IMR-90 (cell line): ENCODE data around the gene SETDB1. TPM values are rescaled to one million over a fixed set of nuclear protein-coding genes. Genes with fewer than 3 reads are reported as not detected.

Experiments
- ATAC-seq: fragments of 200-7000 bp; cut with Tn5 transposase; 2 replicates; pipeline ENCODE4 v1.9.1; 2020; ENCODE audit warnings: low read depth, mild to moderate bottlenecking, moderate library complexity
- BruUV-seq: library from RNA; stranded (reverse); fragments of 400-500 nt; replicated peaks from 2 replicates; lab custom pipeline; 2021; lab: Mats Ljungman, UMichigan
- CTCF ChIA-PET: fragments of 300-600 bp; formaldehyde crosslinking; extraction: SDS; loops from one replicate; lab custom pipeline; 2021; ENCODE audit warnings: antibody characterized with exemption; lab: Yijun Ruan, JAX
- POLR2A ChIA-PET: fragments of 300-600 bp; sonication (Branson Sonifier 250); formaldehyde crosslinking; loops from one replicate; lab custom pipeline; 2022; ENCODE audit warnings: antibody characterized with exemption; ENCODE audit not compliant: unreplicated experiment; lab: Charles Lee
- DNase-seq: peaks from one replicate; pipeline ENCODE4 v3.0.0; 2013
- H2AFZ ChIP-seq: replicated peaks from 2 replicates; pipeline ENCODE3; 2013; ENCODE audit warnings: low read length, mild to moderate bottlenecking; ENCODE audit not compliant: poor library complexity
- H2AK5ac ChIP-seq: 2 replicates; pipeline ENCODE4 v1.6.1; 2013; ENCODE audit warnings: low read depth, low read length, inconsistent platforms
- H2AK9ac ChIP-seq: replicated peaks from 2 replicates; pipeline ENCODE3; 2013; ENCODE audit warnings: mild to moderate bottlenecking, low read depth, low read length, moderate library complexity; ENCODE audit not compliant: poor library complexity
- H2BK120ac ChIP-seq: 2 replicates; pipeline ENCODE4 v1.6.1; 2013; ENCODE audit warnings: low read depth, low read length, inconsistent platforms
- H2BK15ac ChIP-seq: 3 replicates; pipeline ENCODE4 v1.6.1; 2013; ENCODE audit warnings: low read depth, low read length, inconsistent platforms
- H2BK20ac ChIP-seq: 2 replicates; pipeline ENCODE4 v1.6.1; 2013; ENCODE audit warnings: low read depth, mild to moderate bottlenecking, inconsistent platforms, low read length, moderate library complexity
- H2BK5ac ChIP-seq: 2 replicates; pipeline ENCODE4 v1.6.1; 2013; ENCODE audit warnings: mild to moderate bottlenecking, low read depth, low read length, inconsistent platforms; ENCODE audit not compliant: poor library complexity, severe bottlenecking
- H3K14ac ChIP-seq: replicated peaks from 2 replicates; pipeline ENCODE4 v1.6.1; 2013; ENCODE audit warnings: low read depth, low read length, inconsistent platforms
- H3K18ac ChIP-seq: 2 replicates; pipeline ENCODE4 v1.6.1; 2013; ENCODE audit warnings: low read depth, low read length, control low read depth
- H3K23ac ChIP-seq: 2 replicates; pipeline ENCODE4 v1.6.1; 2013; ENCODE audit warnings: low read depth, low read length, inconsistent platforms
- H3K27ac ChIP-seq: 2 replicates; pipeline ENCODE4 v1.5.1; 2013; ENCODE audit warnings: mild to moderate bottlenecking, control low read depth, low read length; ENCODE audit not compliant: insufficient read depth
- H3K27me3 ChIP-seq: 2 replicates; pipeline ENCODE4 v1.6.1; 2013; ENCODE audit warnings: low read length; ENCODE audit not compliant: control insufficient read depth, insufficient read depth
- H3K36me3 ChIP-seq: 2 replicates; pipeline ENCODE4 v1.6.1; 2013; ENCODE audit warnings: low read length, mixed read lengths; ENCODE audit not compliant: control insufficient read depth, insufficient read depth
- H3K4ac ChIP-seq: 2 replicates; pipeline ENCODE4 v1.6.1; 2013; ENCODE audit warnings: low read depth, low read length, inconsistent platforms
- H3K4me1 ChIP-seq: 2 replicates; pipeline ENCODE4 v1.6.1; 2013; ENCODE audit warnings: low read length, mixed read lengths; ENCODE audit not compliant: control insufficient read depth, insufficient read depth
- H3K4me2 ChIP-seq: 2 replicates; pipeline ENCODE4 v1.6.1; 2013; ENCODE audit warnings: low read depth, mild to moderate bottlenecking, control low read depth, low read length, moderate library complexity
- H3K4me3 ChIP-seq: 2 replicates; pipeline ENCODE4 v1.5.1; 2013; ENCODE audit warnings: low read depth, mild to moderate bottlenecking, control low read depth, low read length, moderate library complexity; ENCODE audit not compliant: insufficient read depth
- H3K56ac ChIP-seq: 2 replicates; pipeline ENCODE4 v1.6.1; 2013; ENCODE audit warnings: low read length, inconsistent platforms; ENCODE audit not compliant: insufficient read depth; ENCODE audit errors: extremely low read depth
- H3K79me1 ChIP-seq, 2 experiments: 2 replicates each; pipeline ENCODE4 v1.6.1; 2013; ENCODE audit warnings: low read length in 2 of 2, inconsistent platforms in 1 of 2, low read depth in 1 of 2
- H3K9ac ChIP-seq: 2 replicates; pipeline ENCODE4 v1.6.1; 2013; ENCODE audit warnings: low read depth, low read length, control low read depth
- H3K9me1 ChIP-seq: 2 replicates; pipeline ENCODE4 v1.6.1; 2013; ENCODE audit warnings: low read length, inconsistent platforms; ENCODE audit not compliant: insufficient read depth
- H3K9me3 ChIP-seq: 2 replicates; pipeline ENCODE4 v1.6.1; 2013; ENCODE audit warnings: low read length; ENCODE audit not compliant: control insufficient read depth, insufficient read depth
- H4K20me1 ChIP-seq: 2 replicates; pipeline ENCODE4 v1.6.1; 2013; ENCODE audit warnings: low read length, inconsistent platforms; ENCODE audit not compliant: insufficient read depth
- H4K5ac ChIP-seq: 2 replicates; pipeline ENCODE4 v1.6.1; 2013; ENCODE audit warnings: mild to moderate bottlenecking, low read depth, low read length, control low read depth
- H4K8ac ChIP-seq, 2 experiments: 2 replicates each; pipeline ENCODE4 v1.6.1; 2013; ENCODE audit warnings: low read depth in 2 of 2, low read length in 2 of 2, control low read depth in 1 of 2, inconsistent platforms in 1 of 2
- H4K91ac ChIP-seq: 2 replicates; pipeline ENCODE4 v1.6.1; 2013; ENCODE audit warnings: low read depth, low read length, inconsistent platforms; ENCODE audit not compliant: insufficient read depth
- BHLHE40 ChIP-seq: fragments of 150-350 bp; IDR thresholded peaks from 2 replicates; pipeline ENCODE4 v1.6.1; 2016; ENCODE audit warnings: mild to moderate bottlenecking, low read depth, low read length
- CEBPB ChIP-seq: IDR thresholded peaks from 2 replicates; pipeline ENCODE4 v1.6.1; 2012; ENCODE audit warnings: low read depth, low read length, improper control_type of control experiment
- CHD1 ChIP-seq: IDR thresholded peaks from 2 replicates; pipeline ENCODE4 v1.6.1; 2012; ENCODE audit warnings: low read depth, low read length, improper control_type of control experiment
- FOS ChIP-seq: fragments of 150-350 bp; IDR thresholded peaks from 2 replicates; pipeline ENCODE4 v1.6.1; 2016; ENCODE audit warnings: low read depth, low read length
- MAFK ChIP-seq: IDR thresholded peaks from 2 replicates; pipeline ENCODE4 v1.6.1; 2012; ENCODE audit warnings: low read depth, low read length, improper control_type of control experiment
- MAZ ChIP-seq: IDR thresholded peaks from 2 replicates; pipeline ENCODE4 v1.6.1; 2012; ENCODE audit warnings: low read depth, mild to moderate bottlenecking, low read length, improper control_type of control experiment, moderate library complexity, borderline replicate concordance
- MXI1 ChIP-seq: IDR thresholded peaks from 2 replicates; pipeline ENCODE4 v1.6.1; 2012; ENCODE audit warnings: low read depth, mild to moderate bottlenecking, low read length, moderate library complexity, borderline replicate concordance
- NFE2L2 ChIP-seq: fragments of 150-350 bp; IDR thresholded peaks from 2 replicates; pipeline ENCODE4 v1.6.1; 2016; ENCODE audit warnings: low read depth, mild to moderate bottlenecking, low read length
- POLR2A ChIP-seq: IDR thresholded peaks from 2 replicates; pipeline ENCODE4 v1.6.1; 2012; ENCODE audit warnings: mild to moderate bottlenecking, low read depth, low read length
- RAD21 ChIP-seq: IDR thresholded peaks from 2 replicates; pipeline ENCODE4 v1.6.1; 2012; ENCODE audit warnings: low read length, improper control_type of control experiment
- RCOR1 ChIP-seq: IDR thresholded peaks from 2 replicates; pipeline ENCODE4 v1.6.1; 2012; ENCODE audit warnings: mild to moderate bottlenecking, low read length, improper control_type of control experiment; ENCODE audit not compliant: insufficient replicate concordance
- RFX5 ChIP-seq: IDR thresholded peaks from 2 replicates; pipeline ENCODE4 v1.8.0; 2012; ENCODE audit warnings: low read depth, mild to moderate bottlenecking, low read length, moderate library complexity
- SMC3 ChIP-seq: fragments of 150-350 bp; IDR thresholded peaks from 2 replicates; pipeline ENCODE4 v1.6.1; 2016; ENCODE audit warnings: low read depth, mild to moderate bottlenecking, antibody characterized with exemption, low read length, moderate library complexity
- WGBS, 2 experiments: methylation state at CpG; one replicate each; pipeline versions ENCODE4 v1.1.5 to v1.1.7; 2013; ENCODE audit warnings: missing lambda C conversion rate in 2 of 2; ENCODE audit not compliant: insufficient read length in 1 of 2; ENCODE audit errors: extremely low coverage in 2 of 2; 5-methylcytosine and 5-hydroxymethylcytosine counted together
- dilution Hi-C: fragments of 300-500 bp; cut with HindIII; formaldehyde crosslinking; loops from one replicate; pipeline ENCODE4 v1.14.3; 2018; ENCODE audit warnings: low sequenced_read_pairs; ENCODE audit not compliant: unreplicated experiment
- in situ Hi-C: fragments of 300-500 bp; cut with MboI; formaldehyde crosslinking; loops from 3 replicates; pipeline ENCODE4 v1.14.3; 2019; ENCODE audit warnings: low sequenced_read_pairs, inconsistent platforms, mixed read lengths
- intact Hi-C: fragments of 100-400 bp; cut with micrococcal nuclease; formaldehyde crosslinking; loops from 2 replicates; pipeline ENCODE4 v1.10.0; 2022
- polyA plus RNA-seq, 3 experiments: library from polyadenylated mRNA; depleted of rRNA; stranded (reverse); fragments of >200 nt; gene quantifications; 2 replicates each; pipeline ENCODE4 v1.2.3, GENCODE V29; 2012; ENCODE audit warnings: low replicate concordance in 1 of 3
- total RNA-seq: library from RNA; depleted of rRNA; stranded (reverse); fragments of >200 nt; gene quantifications from 2 replicates; pipeline ENCODE4 v1.2.3, GENCODE V29; 2012
- TF ChIP-seq, protein P1 (sequence below): fragments of 150-350 bp; IDR thresholded peaks from 2 replicates; pipeline ENCODE4 v1.6.1; 2017; ENCODE audit warnings: mild to moderate bottlenecking, antibody characterized with exemption, low read length, low read depth
- TF ChIP-seq, protein P2 (sequence below): conservative IDR thresholded peaks from 2 replicates; pipeline ENCODE4 v1.5.1; 2012; ENCODE audit warnings: mild to moderate bottlenecking, low read depth, low read length, improper control_type of control experiment
- TF ChIP-seq, protein P3 (sequence below): fragments of 150-350 bp; IDR thresholded peaks from 2 replicates; pipeline ENCODE4 v1.6.1; 2016; ENCODE audit warnings: low read depth, mild to moderate bottlenecking, low read length, moderate library complexity, borderline replicate concordance

The SETDB1 gene
- total and polyA plus RNA-seq, 2 of the 4 experiments (the other 2 are of a cell fraction): 18.7 to 22.9 TPM

DNA sequence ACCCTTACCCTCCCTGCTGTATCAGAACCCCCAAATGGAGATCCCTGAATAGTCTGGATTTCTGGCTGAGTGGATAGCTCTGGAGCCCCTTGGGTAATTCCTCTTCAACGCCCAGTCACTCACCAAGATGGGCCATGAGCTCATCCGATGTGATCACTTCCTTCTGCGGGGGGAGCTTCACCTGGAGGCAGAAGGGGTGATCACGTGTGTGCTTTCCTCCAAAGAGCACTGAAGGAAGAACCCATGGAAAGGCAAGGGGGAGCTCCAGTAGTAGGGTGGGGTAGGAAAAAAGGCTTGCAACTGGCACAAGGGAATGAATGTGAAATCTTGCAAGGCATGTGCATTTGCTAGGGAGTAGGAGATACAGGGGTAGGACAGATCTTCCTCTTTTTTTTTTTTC lies 75.4 kb downstream of the SETDB1 start:
- no peak overlapping the region for H2AK9ac ChIP-seq
- no peaks in the 10 kb centered on the region for H3K27me3 ChIP-seq
- H4K8ac ChIP-seq: no peak overlapping the region
- H2BK15ac ChIP-seq: no peak overlapping the region
- no TSS peak for BruUV-seq
- no peak overlapping the region for H3K9ac ChIP-seq
- no peak overlapping the region for H2BK5ac ChIP-seq
- no peaks in the 10 kb centered on the region for H3K9me3 ChIP-seq
- no peak for TF ChIP-seq MXI1
- no peak for TF ChIP-seq RFX5
- no peak for TF ChIP-seq CEBPB
- TF ChIP-seq POLR2A: no peak
- no peak for TF ChIP-seq RCOR1
- no peak for TF ChIP-seq RAD21
- no peak for TF ChIP-seq CHD1
- no peak for TF ChIP-seq FOS
- TF ChIP-seq, protein P1, sequence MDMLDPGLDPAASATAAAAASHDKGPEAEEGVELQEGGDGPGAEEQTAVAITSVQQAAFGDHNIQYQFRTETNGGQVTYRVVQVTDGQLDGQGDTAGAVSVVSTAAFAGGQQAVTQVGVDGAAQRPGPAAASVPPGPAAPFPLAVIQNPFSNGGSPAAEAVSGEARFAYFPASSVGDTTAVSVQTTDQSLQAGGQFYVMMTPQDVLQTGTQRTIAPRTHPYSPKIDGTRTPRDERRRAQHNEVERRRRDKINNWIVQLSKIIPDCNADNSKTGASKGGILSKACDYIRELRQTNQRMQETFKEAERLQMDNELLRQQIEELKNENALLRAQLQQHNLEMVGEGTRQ: no peak
- TF ChIP-seq BHLHE40: no peak
- TF ChIP-seq SMC3: no peak
- TF ChIP-seq MAFK: no peak
- TF ChIP-seq, protein P2, sequence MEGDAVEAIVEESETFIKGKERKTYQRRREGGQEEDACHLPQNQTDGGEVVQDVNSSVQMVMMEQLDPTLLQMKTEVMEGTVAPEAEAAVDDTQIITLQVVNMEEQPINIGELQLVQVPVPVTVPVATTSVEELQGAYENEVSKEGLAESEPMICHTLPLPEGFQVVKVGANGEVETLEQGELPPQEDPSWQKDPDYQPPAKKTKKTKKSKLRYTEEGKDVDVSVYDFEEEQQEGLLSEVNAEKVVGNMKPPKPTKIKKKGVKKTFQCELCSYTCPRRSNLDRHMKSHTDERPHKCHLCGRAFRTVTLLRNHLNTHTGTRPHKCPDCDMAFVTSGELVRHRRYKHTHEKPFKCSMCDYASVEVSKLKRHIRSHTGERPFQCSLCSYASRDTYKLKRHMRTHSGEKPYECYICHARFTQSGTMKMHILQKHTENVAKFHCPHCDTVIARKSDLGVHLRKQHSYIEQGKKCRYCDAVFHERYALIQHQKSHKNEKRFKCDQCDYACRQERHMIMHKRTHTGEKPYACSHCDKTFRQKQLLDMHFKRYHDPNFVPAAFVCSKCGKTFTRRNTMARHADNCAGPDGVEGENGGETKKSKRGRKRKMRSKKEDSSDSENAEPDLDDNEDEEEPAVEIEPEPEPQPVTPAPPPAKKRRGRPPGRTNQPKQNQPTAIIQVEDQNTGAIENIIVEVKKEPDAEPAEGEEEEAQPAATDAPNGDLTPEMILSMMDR: no peak
- no peak for TF ChIP-seq NFE2L2
- TF ChIP-seq, protein P3, sequence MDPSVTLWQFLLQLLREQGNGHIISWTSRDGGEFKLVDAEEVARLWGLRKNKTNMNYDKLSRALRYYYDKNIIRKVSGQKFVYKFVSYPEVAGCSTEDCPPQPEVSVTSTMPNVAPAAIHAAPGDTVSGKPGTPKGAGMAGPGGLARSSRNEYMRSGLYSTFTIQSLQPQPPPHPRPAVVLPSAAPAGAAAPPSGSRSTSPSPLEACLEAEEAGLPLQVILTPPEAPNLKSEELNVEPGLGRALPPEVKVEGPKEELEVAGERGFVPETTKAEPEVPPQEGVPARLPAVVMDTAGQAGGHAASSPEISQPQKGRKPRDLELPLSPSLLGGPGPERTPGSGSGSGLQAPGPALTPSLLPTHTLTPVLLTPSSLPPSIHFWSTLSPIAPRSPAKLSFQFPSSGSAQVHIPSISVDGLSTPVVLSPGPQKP: no peak
- TF ChIP-seq MAZ: no peak
- no peak overlapping the region for H2AK5ac ChIP-seq
- no peak overlapping the region for H2BK20ac ChIP-seq
- H3K23ac ChIP-seq: no peak overlapping the region
- intact Hi-C loops (loop anchor here (10.0 kb wide), 1 partner anchor 437 kb away; no protein-coding TSS in a partner anchor), dilution Hi-C loops (no loop called here), in situ Hi-C loops (no loop called here)
- ATAC-seq (no peak), DNase-seq (no peak)
- peaks cover 9% of the 10 kb centered on the region for H3K4me1 ChIP-seq
- H3K4ac ChIP-seq: no peak overlapping the region
- WGBS, 2 experiments: 100% methylated on average over 1 of the region's 4 CpGs; no CpG with 5 or more reads in 1 of the 2 experiments
- peaks cover 13% of the 10 kb centered on the region for H3K9me1 ChIP-seq
- H4K20me1 ChIP-seq: no peaks in the 10 kb centered on the region
- no peak overlapping the region for H4K91ac ChIP-seq
- H2BK120ac ChIP-seq: no peak overlapping the region
- peaks cover 32% of the 10 kb centered on the region for H3K36me3 ChIP-seq
- H3K56ac ChIP-seq: no peak overlapping the region
- no peak overlapping the region for H3K4me2 ChIP-seq
- ChIA-PET CTCF (no interaction called here), POLR2A (no interaction called here)
- peaks cover 7 to 12% of the 10 kb centered on the region in 2 experiments for H3K79me1 ChIP-seq
- no peak overlapping the region for H3K4me3 ChIP-seq
- H4K5ac ChIP-seq: no peak overlapping the region
- no peak overlapping the region for H3K27ac ChIP-seq
- H2AFZ ChIP-seq: no peak overlapping the region
- H3K18ac ChIP-seq: no peak overlapping the region
- no peak overlapping the region for H3K14ac ChIP-seq
